Glutamatergic neuron (in vitro differentiated cells): Measurements from ENCODE around the gene DMXL2. TPM values are rescaled to one million over a fixed set of nuclear protein-coding genes. Genes with fewer than 3 reads are reported as not detected.

Experiments used
- DNase-seq: peaks from one replicate; pipeline ENCODE4 v3.0.0; 2022
- H3K27ac Mint-ChIP-seq: one replicate; pipeline ENCODE4 v1.8.0; 2020; ENCODE audit warnings: mild to moderate bottlenecking, mixed read lengths, inconsistent platforms; ENCODE audit not compliant: unreplicated experiment
- H3K27me3 Mint-ChIP-seq: one replicate; pipeline ENCODE4 v1.8.0; 2020; ENCODE audit warnings: mild to moderate bottlenecking, moderate library complexity, mixed read lengths, inconsistent platforms; ENCODE audit not compliant: unreplicated experiment
- H3K36me3 Mint-ChIP-seq: one replicate; pipeline ENCODE4 v1.8.0; 2020; ENCODE audit warnings: mild to moderate bottlenecking, mixed read lengths, inconsistent platforms; ENCODE audit not compliant: unreplicated experiment
- H3K4me1 Mint-ChIP-seq: one replicate; pipeline ENCODE4 v1.8.0; 2020; ENCODE audit warnings: mild to moderate bottlenecking, low read depth, mixed read lengths, inconsistent platforms; ENCODE audit not compliant: unreplicated experiment
- H3K4me3 Mint-ChIP-seq: one replicate; pipeline ENCODE4 v1.8.0; 2020; ENCODE audit warnings: mild to moderate bottlenecking, mixed read lengths, inconsistent platforms; ENCODE audit not compliant: unreplicated experiment
- H3K9me3 Mint-ChIP-seq: one replicate; pipeline ENCODE4 v1.8.0; 2020; ENCODE audit warnings: mild to moderate bottlenecking, moderate library complexity, mixed read lengths, inconsistent platforms; ENCODE audit not compliant: unreplicated experiment
- long read RNA-seq: library from polyadenylated mRNA; unstranded; transcript quantifications from one replicate; pipeline ENCODE4 v2.0.0, GENCODE V29; 2020; ENCODE audit not compliant: unreplicated experiment
- total RNA-seq: library from RNA; stranded (reverse); fragmentation: NEBNext Ultra II Directional; extraction: Animal tissue kit (Norgen Biotek cat#: 25700); gene quantifications from one replicate; pipeline ENCODE4 v1.2.1, GENCODE V29; 2021; ENCODE audit not compliant: unreplicated experiment
- TF ChIP-seq, protein P1 (sequence below): fragments of 200-600 bp; sonication (generic); IDR thresholded peaks from one replicate; pipeline ENCODE4 v1.5.0; 2021; ENCODE audit not compliant: partially characterized antibody, unreplicated experiment

Gene DMXL2, protein sequence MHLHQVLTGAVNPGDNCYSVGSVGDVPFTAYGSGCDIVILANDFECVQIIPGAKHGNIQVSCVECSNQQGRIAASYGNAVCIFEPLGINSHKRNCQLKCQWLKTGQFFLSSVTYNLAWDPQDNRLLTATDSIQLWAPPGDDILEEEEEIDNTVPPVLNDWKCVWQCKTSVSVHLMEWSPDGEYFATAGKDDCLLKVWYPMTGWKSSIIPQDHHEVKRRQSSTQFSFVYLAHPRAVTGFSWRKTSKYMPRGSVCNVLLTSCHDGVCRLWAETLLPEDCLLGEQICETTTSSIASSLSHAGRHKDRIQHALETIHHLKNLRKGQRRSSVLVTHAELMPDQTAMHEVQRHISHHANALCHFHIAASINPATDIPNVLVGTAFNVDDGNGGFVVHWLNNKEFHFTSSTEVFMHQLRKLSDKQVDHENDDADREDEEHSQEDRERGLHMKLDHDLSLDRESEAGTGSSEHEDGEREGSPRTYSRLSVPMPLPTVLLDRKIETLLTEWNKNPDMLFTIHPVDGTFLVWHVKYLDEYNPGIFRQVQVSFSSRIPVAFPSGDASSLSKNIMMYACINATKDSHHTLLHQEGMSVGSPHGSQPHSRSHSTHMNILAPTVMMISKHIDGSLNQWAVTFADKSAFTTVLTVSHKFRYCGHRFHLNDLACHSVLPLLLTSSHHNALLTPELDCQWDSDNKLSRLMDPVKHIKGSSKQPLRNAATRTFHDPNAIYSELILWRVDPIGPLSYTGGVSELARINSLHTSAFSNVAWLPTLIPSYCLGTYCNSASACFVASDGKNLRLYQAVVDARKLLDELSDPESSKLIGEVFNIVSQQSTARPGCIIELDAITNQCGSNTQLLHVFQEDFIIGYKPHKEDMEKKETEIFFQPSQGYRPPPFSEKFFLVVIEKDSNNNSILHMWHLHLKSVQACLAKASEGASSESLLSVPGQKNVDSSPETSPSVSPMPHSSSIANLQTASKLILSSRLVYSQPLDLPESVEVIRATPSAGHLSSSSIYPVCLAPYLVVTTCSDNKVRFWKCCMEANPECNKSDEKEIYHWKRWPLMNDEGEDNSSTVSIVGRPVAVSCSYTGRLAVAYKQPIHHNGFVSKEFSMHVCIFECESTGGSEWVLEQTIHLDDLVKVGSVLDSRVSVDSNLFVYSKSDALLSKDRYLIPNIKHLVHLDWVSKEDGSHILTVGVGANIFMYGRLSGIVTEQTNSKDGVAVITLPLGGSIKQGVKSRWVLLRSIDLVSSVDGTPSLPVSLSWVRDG (N-terminal part only)
- total RNA-seq = 48.2 TPM
- long read RNA-seq, partial matches to known transcripts = 2 of 4 reads
- long read RNA-seq, other reads (novel, unspliced or antisense) = 2 of 4 reads

DNA sequence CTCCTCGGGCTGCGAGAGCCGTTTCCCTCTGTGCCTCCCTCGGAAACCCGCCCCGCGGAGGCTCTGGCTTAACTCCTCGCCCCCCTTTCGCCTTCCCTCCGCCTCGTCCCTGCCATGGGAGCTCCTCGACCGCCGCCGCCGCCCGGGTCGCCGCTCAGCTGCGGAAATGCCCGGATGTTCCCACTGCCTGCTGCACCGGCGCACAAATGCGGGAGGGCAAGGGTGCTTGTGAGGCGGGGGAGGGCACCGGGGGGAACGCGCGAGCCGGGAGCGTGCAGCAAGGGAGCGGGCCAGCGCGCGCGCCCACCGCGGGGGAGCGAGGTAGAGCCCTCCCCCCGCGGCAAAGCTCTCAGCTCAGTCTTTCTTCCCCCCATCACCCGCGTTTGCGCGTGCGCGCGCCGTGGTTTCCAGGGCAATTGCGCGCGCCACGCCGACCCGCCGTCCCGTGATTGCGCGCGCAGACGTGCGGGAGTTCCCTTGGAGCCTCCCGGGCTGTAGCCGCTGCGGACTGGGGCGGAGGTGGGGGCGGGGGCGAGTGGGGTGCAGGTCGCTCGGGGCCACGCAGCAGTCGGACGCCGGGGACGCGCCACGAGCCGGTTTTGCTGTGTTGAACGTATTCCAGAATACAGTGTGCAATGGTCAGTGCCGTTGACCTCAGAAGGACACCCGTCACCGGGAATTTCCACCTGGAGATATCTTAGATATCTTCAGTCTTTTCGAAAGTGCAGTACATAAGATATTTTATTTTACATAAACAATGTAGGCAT lies at the start of gene DMXL2:
DMXL2 (minus strand) TSS at position 168 of the 767 bp plus-strand sequence. CDS start 226 bp downstream, outside the sequence.
- Mint-ChIP-seq H3K27me3 (no peaks in the 10 kb centered on the region), H3K9me3 (peaks cover 8% of the 10 kb centered on the region), H3K4me3 (peak within 1 kb of the TSS; percentile 98), H3K27ac (peak within 1 kb of the TSS; percentile 95), H3K36me3 (no peaks in the 10 kb centered on the region), H3K4me1 (peaks cover 9% of the 10 kb centered on the region)
- DNase-seq = peak; percentile 98
- TF ChIP-seq, protein P1, sequence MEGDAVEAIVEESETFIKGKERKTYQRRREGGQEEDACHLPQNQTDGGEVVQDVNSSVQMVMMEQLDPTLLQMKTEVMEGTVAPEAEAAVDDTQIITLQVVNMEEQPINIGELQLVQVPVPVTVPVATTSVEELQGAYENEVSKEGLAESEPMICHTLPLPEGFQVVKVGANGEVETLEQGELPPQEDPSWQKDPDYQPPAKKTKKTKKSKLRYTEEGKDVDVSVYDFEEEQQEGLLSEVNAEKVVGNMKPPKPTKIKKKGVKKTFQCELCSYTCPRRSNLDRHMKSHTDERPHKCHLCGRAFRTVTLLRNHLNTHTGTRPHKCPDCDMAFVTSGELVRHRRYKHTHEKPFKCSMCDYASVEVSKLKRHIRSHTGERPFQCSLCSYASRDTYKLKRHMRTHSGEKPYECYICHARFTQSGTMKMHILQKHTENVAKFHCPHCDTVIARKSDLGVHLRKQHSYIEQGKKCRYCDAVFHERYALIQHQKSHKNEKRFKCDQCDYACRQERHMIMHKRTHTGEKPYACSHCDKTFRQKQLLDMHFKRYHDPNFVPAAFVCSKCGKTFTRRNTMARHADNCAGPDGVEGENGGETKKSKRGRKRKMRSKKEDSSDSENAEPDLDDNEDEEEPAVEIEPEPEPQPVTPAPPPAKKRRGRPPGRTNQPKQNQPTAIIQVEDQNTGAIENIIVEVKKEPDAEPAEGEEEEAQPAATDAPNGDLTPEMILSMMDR = no peak

DNA sequence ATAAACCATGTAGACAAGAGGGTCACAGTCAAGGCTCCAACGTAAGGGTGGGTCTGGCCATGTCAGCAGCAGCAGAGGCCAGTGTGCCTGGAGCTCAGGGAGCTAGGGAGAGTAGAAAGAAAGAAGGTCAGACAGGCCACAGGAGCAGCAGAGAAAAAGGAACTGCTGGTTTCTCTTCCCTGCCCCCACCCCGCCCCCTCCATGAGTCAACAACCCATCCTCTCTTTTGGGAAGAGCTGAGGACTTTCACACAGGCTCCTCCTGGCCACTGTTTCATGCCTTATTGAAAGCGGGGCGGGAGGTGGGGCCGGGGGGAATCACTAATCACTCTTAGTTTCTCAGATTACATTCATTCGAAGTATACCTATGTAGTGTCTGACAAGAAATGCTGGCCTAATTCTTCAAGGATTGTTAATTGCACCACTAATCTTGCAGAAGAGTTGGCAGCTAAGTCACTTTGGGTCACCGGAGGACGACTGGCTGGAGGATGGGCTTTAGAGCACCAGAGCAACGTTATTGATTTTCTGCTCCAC lies 49.6 kb upstream of the DMXL2 start:
- H3K4me1 Mint-ChIP-seq = peaks cover 15% of the 10 kb centered on the region
- peaks cover 2% of the 10 kb centered on the region for H3K9me3 Mint-ChIP-seq
- peak overlapping the region; percentile 20 for H3K27ac Mint-ChIP-seq
- H3K4me3 Mint-ChIP-seq = peak overlapping the region; percentile 73
- TF ChIP-seq, protein P1 = no peak
- peaks cover 2% of the 10 kb centered on the region for H3K27me3 Mint-ChIP-seq
- peak; percentile 27 for DNase-seq
- no peaks in the 10 kb centered on the region for H3K36me3 Mint-ChIP-seq

- TF ChIP-seq, protein P1 = no peak
- peaks cover 15% of the 10 kb centered on the region for H3K4me1 Mint-ChIP-seq
- H3K9me3 Mint-ChIP-seq = peaks cover 2% of the 10 kb centered on the region
- DNase-seq = no peak
- no peak overlapping the region for H3K27ac Mint-ChIP-seq
- H3K4me3 Mint-ChIP-seq = no peak overlapping the region
- H3K27me3 Mint-ChIP-seq = peaks cover 2% of the 10 kb centered on the region
- H3K36me3 Mint-ChIP-seq = no peaks in the 10 kb centered on the region
Observed at GRCh38 chr15:51669381-51669780, 46.8 kb upstream of the DMXL2 start.

- no peak overlapping the region for H3K4me3 Mint-ChIP-seq
- H3K36me3 Mint-ChIP-seq = no peaks in the 10 kb centered on the region
- H3K4me1 Mint-ChIP-seq = peaks cover 15% of the 10 kb centered on the region
- TF ChIP-seq, protein P1 = no peak
- peaks cover 2% of the 10 kb centered on the region for H3K27me3 Mint-ChIP-seq
- peaks cover 2% of the 10 kb centered on the region for H3K9me3 Mint-ChIP-seq
- no peak overlapping the region for H3K27ac Mint-ChIP-seq
- DNase-seq = no peak
Observed at GRCh38 chr15:51668446-51668845, 45.9 kb upstream of the DMXL2 start.
